ENCODE data around the gene CCDC32. TPM values are rescaled to one million over a fixed set of nuclear protein-coding genes. Genes with fewer than 3 reads are reported as not detected.

CCDC32 gene
- total RNA-seq, 1 donor from 2014 or later, result 16.4 TPM

GRCh38 chr15:40593588-40594428, 29.0 kb upstream of the CCDC32 start, which contains the start of gene KNL1:
TSS of gene KNL1 (plus strand) at chr15:40594249. CDS start at chr15:40602932, 8,683 bp downstream.
- Histone ChIP-seq H3K27me3 (no peaks in the 10 kb centered on the region), H3K27ac (peak within 1 kb of the TSS; percentile 78 to 87), H3K4me1 (peaks cover 0 to 9% of the 10 kb centered on the region in 2 donors), H3K36me3 (no peaks in the 10 kb centered on the region), H3K9me3 (no peaks in the 10 kb centered on the region), H3K4me3 (peak within 1 kb of the TSS; percentile 50 to 73)
- TF ChIP-seq, protein P1, sequence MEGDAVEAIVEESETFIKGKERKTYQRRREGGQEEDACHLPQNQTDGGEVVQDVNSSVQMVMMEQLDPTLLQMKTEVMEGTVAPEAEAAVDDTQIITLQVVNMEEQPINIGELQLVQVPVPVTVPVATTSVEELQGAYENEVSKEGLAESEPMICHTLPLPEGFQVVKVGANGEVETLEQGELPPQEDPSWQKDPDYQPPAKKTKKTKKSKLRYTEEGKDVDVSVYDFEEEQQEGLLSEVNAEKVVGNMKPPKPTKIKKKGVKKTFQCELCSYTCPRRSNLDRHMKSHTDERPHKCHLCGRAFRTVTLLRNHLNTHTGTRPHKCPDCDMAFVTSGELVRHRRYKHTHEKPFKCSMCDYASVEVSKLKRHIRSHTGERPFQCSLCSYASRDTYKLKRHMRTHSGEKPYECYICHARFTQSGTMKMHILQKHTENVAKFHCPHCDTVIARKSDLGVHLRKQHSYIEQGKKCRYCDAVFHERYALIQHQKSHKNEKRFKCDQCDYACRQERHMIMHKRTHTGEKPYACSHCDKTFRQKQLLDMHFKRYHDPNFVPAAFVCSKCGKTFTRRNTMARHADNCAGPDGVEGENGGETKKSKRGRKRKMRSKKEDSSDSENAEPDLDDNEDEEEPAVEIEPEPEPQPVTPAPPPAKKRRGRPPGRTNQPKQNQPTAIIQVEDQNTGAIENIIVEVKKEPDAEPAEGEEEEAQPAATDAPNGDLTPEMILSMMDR (IDR thresholded peaks at IDR 0.05), result no peak
- DNase-seq (ENCODE audit: low spot score in 2 of 2), result peak; percentile 72 to 96
- intact Hi-C loops (cut with DNase I), result loop anchor here (1.0 to 5.0 kb wide), 6 partner anchors 25 to 523 kb away; partner anchors contain the start of genes BAHD1, INO80, RAD51 and RMDN3

DNA sequence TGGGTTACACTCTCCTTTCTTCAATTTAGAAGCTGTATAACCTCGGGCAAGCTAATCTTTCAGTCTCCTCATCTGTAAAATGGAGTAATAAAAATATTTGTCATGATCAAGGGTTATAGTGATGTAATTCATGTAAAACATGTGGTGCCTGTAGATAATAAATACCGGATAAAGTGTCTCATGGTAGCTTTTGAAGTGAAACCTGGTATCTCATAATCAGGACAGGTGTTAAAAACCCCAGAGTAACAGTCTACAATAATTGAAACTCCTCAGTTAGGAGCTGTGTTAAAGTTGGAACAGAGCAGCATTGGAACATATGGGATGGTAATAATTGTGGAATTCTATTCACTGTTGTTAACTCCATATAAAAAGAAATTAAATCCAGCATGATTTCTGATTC, 28.3 kb upstream of the CCDC32 start:
- TF ChIP-seq, protein P1 (IDR thresholded peaks at IDR 0.05), result no peak
- no peak for DNase-seq (ENCODE audit: low spot score in 2 of 2)
- peaks cover 0 to 9% of the 10 kb centered on the region in 2 donors for H3K4me1 ChIP-seq
- no peaks in the 10 kb centered on the region for H3K36me3 ChIP-seq
- intact Hi-C loops (cut with DNase I), result loop anchor here (5.0 kb wide), 3 partner anchors 104 to 524 kb away; partner anchors contain the start of genes INO80, RAD51 and VPS18
- no peaks in the 10 kb centered on the region for H3K9me3 ChIP-seq
- H3K27ac ChIP-seq, result no peak overlapping the region
- no peak overlapping the region for H3K4me3 ChIP-seq
- no peaks in the 10 kb centered on the region for H3K27me3 ChIP-seq

DNA sequence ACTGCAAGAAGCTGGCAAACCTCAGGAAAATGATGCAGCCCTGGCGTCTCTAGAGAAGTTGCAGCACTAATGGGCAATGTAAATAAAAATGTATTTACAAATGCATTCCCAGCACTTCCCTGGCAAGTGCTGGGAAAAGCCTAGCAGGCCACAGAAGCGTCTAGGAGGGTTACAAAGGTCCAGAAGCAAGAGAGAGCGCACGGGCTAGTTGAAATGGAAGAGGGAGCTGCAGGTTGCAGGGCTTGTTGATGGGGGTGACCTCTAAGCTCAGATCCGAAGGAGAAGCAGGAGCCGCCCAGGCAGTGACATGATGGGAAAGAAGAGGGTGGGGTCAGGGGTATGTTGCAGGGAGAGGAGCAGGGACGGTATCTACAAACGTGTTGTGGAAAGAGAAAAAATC, 26.5 kb upstream of the CCDC32 start:
- H3K4me1 ChIP-seq, result peaks cover 0 to 9% of the 10 kb centered on the region in 2 donors
- H3K27me3 ChIP-seq, result no peaks in the 10 kb centered on the region
- TF ChIP-seq, protein P1 (IDR thresholded peaks at IDR 0.05), result no peak
- H3K4me3 ChIP-seq, result no peak overlapping the region
- intact Hi-C loops (cut with DNase I), result loop anchor here (5.0 kb wide), 3 partner anchors 106 to 526 kb away; partner anchors contain the start of genes INO80, RAD51 and VPS18
- no peak for DNase-seq (ENCODE audit: low spot score in 2 of 2)
- no peaks in the 10 kb centered on the region for H3K36me3 ChIP-seq
- H3K27ac ChIP-seq, result no peak overlapping the region
- H3K9me3 ChIP-seq, result no peaks in the 10 kb centered on the region

DNA sequence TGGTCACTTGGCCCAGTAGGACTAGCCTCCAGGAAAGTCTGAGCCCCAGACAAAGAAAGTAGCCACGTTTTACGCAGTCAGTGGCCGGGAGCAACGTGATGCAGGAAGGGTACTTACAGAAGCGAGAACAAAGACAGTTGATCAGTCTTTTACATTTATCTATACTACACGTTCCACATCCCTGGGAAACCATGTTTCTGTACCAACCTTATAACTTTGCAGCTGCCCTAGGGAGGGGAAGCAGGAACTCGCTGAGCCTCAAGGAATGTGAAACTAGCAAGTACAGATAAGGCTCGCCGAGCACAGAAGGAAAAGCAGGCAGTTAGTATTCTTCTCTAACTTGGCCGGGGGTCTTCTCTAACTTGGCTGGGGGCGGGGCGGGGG, 25.8 kb upstream of the CCDC32 start:
- DNase-seq (ENCODE audit: low spot score in 2 of 2), result no peak
- Histone ChIP-seq H3K9me3 (no peaks in the 10 kb centered on the region), H3K27ac (peak overlapping the region in 1 of 2 donors; percentile 22), H3K4me3 (peak overlapping the region; percentile 2 to 64), H3K27me3 (no peaks in the 10 kb centered on the region), H3K36me3 (no peaks in the 10 kb centered on the region), H3K4me1 (peaks cover 0 to 9% of the 10 kb centered on the region in 2 donors)
- intact Hi-C loops (cut with DNase I), result loop anchor here (5.0 kb wide), 3 partner anchors 107 to 527 kb away; partner anchors contain the start of genes INO80, RAD51 and VPS18
- TF ChIP-seq, protein P1 (IDR thresholded peaks at IDR 0.05), result no peak

DNA sequence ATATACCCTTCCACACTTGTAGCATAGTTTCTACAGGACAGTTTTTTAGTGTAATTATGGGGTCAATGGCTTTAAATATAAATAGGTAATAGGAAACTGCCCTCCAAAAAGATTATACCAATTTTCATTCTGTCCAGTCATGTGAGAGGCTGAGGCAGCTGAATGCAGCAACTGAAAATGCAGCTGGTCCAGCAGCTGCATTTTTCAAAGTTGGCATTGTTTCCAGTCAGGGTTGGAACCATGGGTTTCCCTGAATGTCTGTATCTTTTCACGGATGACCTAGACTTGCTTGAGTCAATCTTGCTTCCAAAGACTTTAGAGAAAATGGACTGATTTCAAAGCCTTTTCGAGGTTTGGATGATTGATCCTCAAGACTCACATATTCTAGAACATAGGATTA, 19.3 kb upstream of the CCDC32 start:
- H3K27ac ChIP-seq, result no peak overlapping the region
- intact Hi-C loops (cut with DNase I), result no loop called here
- no peaks in the 10 kb centered on the region for H3K27me3 ChIP-seq
- no peaks in the 10 kb centered on the region for H3K9me3 ChIP-seq
- no peak overlapping the region for H3K4me3 ChIP-seq
- DNase-seq (ENCODE audit: low spot score in 2 of 2), result no peak
- no peaks in the 10 kb centered on the region for H3K36me3 ChIP-seq
- TF ChIP-seq, protein P1 (IDR thresholded peaks at IDR 0.05), result no peak
- no peaks in the 10 kb centered on the region for H3K4me1 ChIP-seq
